Endothelial cell of umbilical vein (primary cell): ENCODE measurements around the gene NDST3. TPM values are rescaled to one million over a fixed set of nuclear protein-coding genes. Genes with fewer than 3 reads are reported as not detected.
"Not testable (repeated sequence)": the region's sequence is repeated elsewhere in the genome, so short reads cannot be mapped to it uniquely, and the experiment has no call there.

Experiments used
- BruUV-seq: library from RNA; stranded (reverse); fragments of 400-500 nt; replicated peaks from 2 replicates; lab custom pipeline; 2021; lab: Mats Ljungman, UMichigan
- CTCF ChIA-PET: fragments of 300-600, 350-600 bp; sonication (Branson Sonifier 250); formaldehyde crosslinking; loops from one replicate; lab custom pipeline; 2021; ENCODE audit warnings: antibody characterized with exemption, inconsistent platforms; lab: Charles Lee
- POLR2A ChIA-PET: fragments of 300-600, 350-600 bp; sonication (Branson Sonifier 250); formaldehyde crosslinking; loops from one replicate; lab custom pipeline; 2021; ENCODE audit warnings: antibody characterized with exemption, inconsistent platforms; lab: Charles Lee
- DNase-seq: peaks from one replicate; pipeline ENCODE4 v3.0.0-alpha.2; 2011; ENCODE audit warnings: low read depth, low spot score
- FAIRE-seq: peaks from 2 replicates; lab custom pipeline; 2011; peaks lifted over from hg19 to GRCh38; lab: Jason Lieb, UNC
- H2AFZ ChIP-seq: 2 replicates; pipeline ENCODE4 v1.6.0; 2012; ENCODE audit warnings: low read depth, low read length, control low read depth, inconsistent platforms
- H3K27ac ChIP-seq: 2 replicates; pipeline ENCODE4 v1.5.1; 2011; ENCODE audit warnings: low read depth, mild to moderate bottlenecking, control low read depth, low read length, moderate library complexity; ENCODE audit not compliant: insufficient read depth
- H3K27me3 ChIP-seq, 2 experiments: 2 replicates each; pipeline versions ENCODE4 v1.6.0 to v1.6.1; 2011; ENCODE audit warnings: low read length in 2 of 2, mixed read lengths in 1 of 2; ENCODE audit not compliant: control insufficient read depth in 2 of 2, insufficient read depth in 2 of 2
- H3K36me3 ChIP-seq, 2 experiments: 2 replicates in 1 of 2; 3 replicates in 1 of 2; pipeline ENCODE4 v1.5.1; 2011; ENCODE audit warnings: low read length in 2 of 2, mild to moderate bottlenecking in 1 of 2, moderate library complexity in 1 of 2; ENCODE audit not compliant: control insufficient read depth in 2 of 2, insufficient read depth in 2 of 2; ENCODE audit errors: extremely low read depth in 1 of 2
- H3K4me1 ChIP-seq: 3 replicates; pipeline ENCODE4 v1.5.1; 2011; ENCODE audit warnings: mild to moderate bottlenecking, low read length; ENCODE audit not compliant: control insufficient read depth, insufficient read depth; ENCODE audit errors: extremely low read depth
- H3K4me2 ChIP-seq: 2 replicates; pipeline ENCODE4 v1.6.1; 2011; ENCODE audit warnings: low read length, control low read depth, mixed read lengths; ENCODE audit not compliant: insufficient read depth
- H3K4me3 ChIP-seq, 3 experiments: fragments of 200-600 bp in 1 of 3; sonication (generic), shearing (Covaris generic) in 1 of 3; replicated peaks in 1 of 3; 2 replicates each; pipeline ENCODE4 v1.5.1; 2011 to 2016; ENCODE audit warnings: control low read depth in 3 of 3, low read length in 3 of 3, mild to moderate bottlenecking in 2 of 3, inconsistent platforms in 1 of 3, low read depth in 1 of 3, moderate library complexity in 1 of 3; ENCODE audit not compliant: insufficient read depth in 1 of 3
- H3K79me2 ChIP-seq: 2 replicates; pipeline ENCODE4 v1.6.0; 2012; ENCODE audit warnings: low read length, inconsistent platforms; ENCODE audit not compliant: control insufficient read depth, insufficient read depth
- H3K9ac ChIP-seq: replicated peaks from 2 replicates; pipeline ENCODE3; 2011; ENCODE audit warnings: low read length, control low read depth; ENCODE audit not compliant: insufficient read depth; ENCODE audit errors: extremely low read depth
- H3K9me1 ChIP-seq: replicated peaks from 3 replicates; pipeline ENCODE4 v1.6.0; 2011; ENCODE audit warnings: mild to moderate bottlenecking, low read length; ENCODE audit not compliant: control insufficient read depth, insufficient read depth; ENCODE audit errors: extremely low read depth
- H3K9me3 ChIP-seq: replicated peaks from 2 replicates; pipeline ENCODE4 v1.5.1; 2012; ENCODE audit warnings: low read length, inconsistent platforms; ENCODE audit not compliant: control insufficient read depth, insufficient read depth
- H4K20me1 ChIP-seq: replicated peaks from 2 replicates; pipeline ENCODE3; 2011; ENCODE audit warnings: mild to moderate bottlenecking, low read length; ENCODE audit not compliant: control insufficient read depth, insufficient read depth; ENCODE audit errors: extremely low read depth
- EZH2 ChIP-seq: IDR thresholded peaks from 2 replicates; pipeline ENCODE4 v1.6.1; 2012; ENCODE audit warnings: borderline replicate concordance, low read depth, mild to moderate bottlenecking, moderate library complexity, low read length, inconsistent platforms; ENCODE audit not compliant: severe bottlenecking
- GATA2 ChIP-seq: IDR thresholded peaks from 2 replicates; pipeline ENCODE4 v1.7.0; 2011; ENCODE audit warnings: low read depth, mild to moderate bottlenecking, moderate library complexity, mixed read lengths, low read length; ENCODE audit not compliant: insufficient read length, insufficient read depth
- JUN ChIP-seq: IDR thresholded peaks from 2 replicates; pipeline ENCODE4 v1.6.1; 2011; ENCODE audit warnings: borderline replicate concordance, low read depth; ENCODE audit not compliant: insufficient read length, insufficient read depth
- MYC ChIP-seq: IDR thresholded peaks from one replicate; pipeline ENCODE4 v1.6.1; 2011; ENCODE audit warnings: mild to moderate bottlenecking, low read depth, low read length
- POLR2A ChIP-seq: IDR thresholded peaks from 2 replicates; pipeline ENCODE4 v1.6.1; 2012; ENCODE audit warnings: low read depth, mild to moderate bottlenecking, control low read depth, low read length
- POLR2AphosphoS5 ChIP-seq: IDR thresholded peaks from 2 replicates; pipeline ENCODE4 v1.6.1; 2012; ENCODE audit warnings: low read depth, mild to moderate bottlenecking, control low read depth, low read length, moderate library complexity; ENCODE audit not compliant: insufficient read depth
- dilution Hi-C: fragments of 300-500 bp; cut with MboI; formaldehyde crosslinking; loops from one replicate; pipeline ENCODE4 v1.15.0; 2019; ENCODE audit warnings: low sequenced_read_pairs; ENCODE audit not compliant: extremely low pct_ligation_motif_present
- intact Hi-C: fragments of 100-400 bp; cut with micrococcal nuclease; formaldehyde crosslinking; loops from one replicate; pipeline ENCODE4 v1.10.0; 2022
- polyA plus RNA-seq, 4 experiments: library from polyadenylated mRNA; depleted of rRNA in 3 of 4; stranded (reverse) in 3 of 4; unstranded in 1 of 4; fragments of >200 nt; gene quantifications; 2 replicates each; pipeline versions ENCODE4 v1.2.1 to v1.2.3, GENCODE V29; 2011 to 2012; ENCODE audit warnings: missing spikeins in 1 of 4
- total RNA-seq: library from RNA; stranded (reverse); gene quantifications from 2 replicates; pipeline ENCODE4 v1.2.3, GENCODE V29; 2021
- TF ChIP-seq, protein P1 (sequence below), 2 donors: IDR thresholded peaks; 1 replicate in 1 of 2; 2 replicates in 1 of 2; pipeline ENCODE4 v1.5.1; 2011; ENCODE audit warnings: low read length in 2 of 2, mild to moderate bottlenecking in 2 of 2, moderate library complexity in 2 of 2, control low read depth in 1 of 2, inconsistent platforms in 1 of 2, low read depth in 1 of 2; ENCODE audit not compliant: insufficient read depth in 1 of 2; ENCODE audit errors: extremely low read depth in 1 of 2

The NDST3 gene
- total and polyA plus RNA-seq, 2 donors (not counting 3 experiments of a cell fraction or from before 2014, with no cell fraction given): 0.04 TPM; not detected in 1

DNA sequence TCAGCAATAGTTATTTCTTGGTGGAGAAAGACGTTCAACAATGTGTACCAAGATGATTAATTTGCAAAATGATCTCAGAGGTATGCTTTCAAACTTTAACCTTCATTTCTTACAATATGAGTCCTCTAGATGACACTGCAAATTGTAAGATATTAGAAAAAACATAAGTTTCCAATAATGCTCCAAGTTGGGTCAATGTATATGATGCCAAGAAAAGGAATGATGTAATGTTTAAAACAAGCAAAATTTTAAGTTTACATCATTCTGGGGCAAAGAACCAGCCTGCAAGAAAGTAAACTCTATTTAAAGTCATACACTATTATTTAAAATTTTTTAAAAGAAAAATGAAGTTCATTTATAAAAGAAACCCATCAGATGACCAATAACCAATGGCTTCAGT is 262.4 kb downstream of the NDST3 start:
- BruUV-seq: no TSS peak
- H2AFZ ChIP-seq: no peak overlapping the region
- FAIRE-seq (no peak), DNase-seq (no peak)
- no peaks in the 10 kb centered on the region for H3K79me2 ChIP-seq
- H3K9ac ChIP-seq: no peak overlapping the region
- H3K27me3 ChIP-seq: no peaks in the 10 kb centered on the region
- dilution Hi-C loops: no loop called here
- ChIA-PET CTCF (no interaction called here), POLR2A (no interaction called here)
- no peaks in the 10 kb centered on the region for H3K4me1 ChIP-seq
- no peaks in the 10 kb centered on the region for H4K20me1 ChIP-seq
- H3K36me3 ChIP-seq: no peaks in the 10 kb centered on the region
- H3K4me3 ChIP-seq: no peak overlapping the region
- TF ChIP-seq JUN: no peak
- TF ChIP-seq EZH2: no peak
- no peak for TF ChIP-seq POLR2A
- TF ChIP-seq GATA2: no peak
- no peak for TF ChIP-seq MYC
- TF ChIP-seq, protein P1, sequence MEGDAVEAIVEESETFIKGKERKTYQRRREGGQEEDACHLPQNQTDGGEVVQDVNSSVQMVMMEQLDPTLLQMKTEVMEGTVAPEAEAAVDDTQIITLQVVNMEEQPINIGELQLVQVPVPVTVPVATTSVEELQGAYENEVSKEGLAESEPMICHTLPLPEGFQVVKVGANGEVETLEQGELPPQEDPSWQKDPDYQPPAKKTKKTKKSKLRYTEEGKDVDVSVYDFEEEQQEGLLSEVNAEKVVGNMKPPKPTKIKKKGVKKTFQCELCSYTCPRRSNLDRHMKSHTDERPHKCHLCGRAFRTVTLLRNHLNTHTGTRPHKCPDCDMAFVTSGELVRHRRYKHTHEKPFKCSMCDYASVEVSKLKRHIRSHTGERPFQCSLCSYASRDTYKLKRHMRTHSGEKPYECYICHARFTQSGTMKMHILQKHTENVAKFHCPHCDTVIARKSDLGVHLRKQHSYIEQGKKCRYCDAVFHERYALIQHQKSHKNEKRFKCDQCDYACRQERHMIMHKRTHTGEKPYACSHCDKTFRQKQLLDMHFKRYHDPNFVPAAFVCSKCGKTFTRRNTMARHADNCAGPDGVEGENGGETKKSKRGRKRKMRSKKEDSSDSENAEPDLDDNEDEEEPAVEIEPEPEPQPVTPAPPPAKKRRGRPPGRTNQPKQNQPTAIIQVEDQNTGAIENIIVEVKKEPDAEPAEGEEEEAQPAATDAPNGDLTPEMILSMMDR (IDR thresholded peaks at IDR 0.05; ENCODE audit: extremely low read depth in 1 of 2, insufficient read depth in 1 of 2, low read depth in 1 of 2, low read length in 2 of 2): no peak
- TF ChIP-seq POLR2AphosphoS5: no peak
- H3K27ac ChIP-seq: no peak overlapping the region
- intact Hi-C loops: no loop called here
- H3K4me2 ChIP-seq: no peak overlapping the region
- no peaks in the 10 kb centered on the region for H3K9me3 ChIP-seq
- H3K9me1 ChIP-seq: no peaks in the 10 kb centered on the region

GRCh38 chr4:118299619-118300018 is 265.3 kb downstream of the NDST3 start:
- FAIRE-seq, H3K27me3 ChIP-seq, H3K4me1 ChIP-seq, BruUV-seq, H3K36me3 ChIP-seq, CTCF ChIA-PET, H3K4me2 ChIP-seq, H4K20me1 ChIP-seq, H3K79me2 ChIP-seq, H3K4me3 ChIP-seq, H3K27ac ChIP-seq, H3K9ac ChIP-seq, DNase-seq, H3K9me1 ChIP-seq, intact Hi-C loops, H3K9me3 ChIP-seq, H2AFZ ChIP-seq, dilution Hi-C loops: not testable (repeated sequence)
- POLR2A ChIA-PET: interaction anchor here (0.7 kb wide), 1 partner anchor 412 kb away, joined by 4 read pairs; no protein-coding TSS in a partner anchor
